GM23248 (cell line): ENCODE measurements around the gene VNN1.

Experiments used
- EZH2 ChIP-seq: fragments of 200-600 bp; sonication (generic); IDR thresholded peaks from 2 replicates; pipeline ENCODE4 v1.6.1; 2018; ENCODE audit warnings: antibody characterized with exemption, mild to moderate bottlenecking; ENCODE audit not compliant: insufficient read depth, poor library complexity, severe bottlenecking
- EZH2phosphoT487 ChIP-seq: fragments of 200-600 bp; sonication (generic); IDR thresholded peaks from 2 replicates; pipeline ENCODE4 v1.6.1; 2018; ENCODE audit warnings: antibody characterized with exemption, moderate library complexity, mild to moderate bottlenecking, low read depth; ENCODE audit not compliant: insufficient read depth

GRCh38 chr6:132725947-132726607, 12.2 kb upstream of the VNN1 start:
- TF ChIP-seq EZH2 (no peak), EZH2phosphoT487 (no peak)
